Peyer's patch (tissue), 4 donors: ENCODE data around the gene PAN2.

Source experiments
- POLR2A ChIP-seq, 2 donors: fragments of 450-650 bp; IDR thresholded peaks; one replicate each; pipeline ENCODE4 v1.5.1; 2017; ENCODE audit warnings: antibody characterized with exemption in 2 of 2, mild to moderate bottlenecking in 2 of 2, moderate library complexity in 2 of 2
- TF ChIP-seq, protein P1 (sequence below), 6 experiments: fragments of 450-650 bp in 4 of 6; fragments of 200-600 bp in 2 of 6; sonication (generic) in 1 of 6; IDR thresholded peaks; one replicate each; pipeline ENCODE4 v1.5.1; 2017 to 2019; ENCODE audit warnings: antibody characterized with exemption in 6 of 6, mild to moderate bottlenecking in 3 of 6, moderate library complexity in 1 of 6

DNA sequence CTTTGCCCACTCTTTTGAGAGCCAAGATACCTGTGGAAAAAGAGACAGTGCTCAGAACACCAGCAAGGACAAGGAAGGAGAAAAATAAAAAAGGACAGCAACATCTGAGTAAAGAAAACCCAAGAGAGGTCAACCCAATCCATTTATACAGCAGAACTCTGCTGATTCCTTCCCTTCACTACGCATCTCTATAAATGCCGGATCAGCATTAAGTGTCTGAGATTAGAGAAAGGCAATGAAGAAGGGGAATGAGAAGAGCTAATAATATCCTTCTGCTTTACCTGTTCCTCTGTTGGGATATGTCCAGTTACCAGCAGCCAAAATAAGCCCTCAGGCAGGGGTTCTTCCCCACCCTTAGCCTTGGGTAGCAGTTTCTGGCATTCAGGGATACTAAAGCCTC lies 51.2 kb downstream of the PAN2 start:
- no peak for TF ChIP-seq POLR2A (IDR thresholded peaks at IDR 0.05)
- TF ChIP-seq, protein P1, sequence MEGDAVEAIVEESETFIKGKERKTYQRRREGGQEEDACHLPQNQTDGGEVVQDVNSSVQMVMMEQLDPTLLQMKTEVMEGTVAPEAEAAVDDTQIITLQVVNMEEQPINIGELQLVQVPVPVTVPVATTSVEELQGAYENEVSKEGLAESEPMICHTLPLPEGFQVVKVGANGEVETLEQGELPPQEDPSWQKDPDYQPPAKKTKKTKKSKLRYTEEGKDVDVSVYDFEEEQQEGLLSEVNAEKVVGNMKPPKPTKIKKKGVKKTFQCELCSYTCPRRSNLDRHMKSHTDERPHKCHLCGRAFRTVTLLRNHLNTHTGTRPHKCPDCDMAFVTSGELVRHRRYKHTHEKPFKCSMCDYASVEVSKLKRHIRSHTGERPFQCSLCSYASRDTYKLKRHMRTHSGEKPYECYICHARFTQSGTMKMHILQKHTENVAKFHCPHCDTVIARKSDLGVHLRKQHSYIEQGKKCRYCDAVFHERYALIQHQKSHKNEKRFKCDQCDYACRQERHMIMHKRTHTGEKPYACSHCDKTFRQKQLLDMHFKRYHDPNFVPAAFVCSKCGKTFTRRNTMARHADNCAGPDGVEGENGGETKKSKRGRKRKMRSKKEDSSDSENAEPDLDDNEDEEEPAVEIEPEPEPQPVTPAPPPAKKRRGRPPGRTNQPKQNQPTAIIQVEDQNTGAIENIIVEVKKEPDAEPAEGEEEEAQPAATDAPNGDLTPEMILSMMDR (IDR thresholded peaks at IDR 0.05), result no peak
